COLO829 (cell line): ENCODE measurements around the gene ALOX15B.
"Not testable (repeated sequence)": the region's sequence is repeated elsewhere in the genome, so short reads cannot be mapped to it uniquely, and the experiment has no call there.

ENCODE experiments used
- DNase-seq: peaks from one replicate; pipeline ENCODE4 v3.0.0; 2012; ENCODE audit warnings: low spot score

ALOX15B gene

DNA sequence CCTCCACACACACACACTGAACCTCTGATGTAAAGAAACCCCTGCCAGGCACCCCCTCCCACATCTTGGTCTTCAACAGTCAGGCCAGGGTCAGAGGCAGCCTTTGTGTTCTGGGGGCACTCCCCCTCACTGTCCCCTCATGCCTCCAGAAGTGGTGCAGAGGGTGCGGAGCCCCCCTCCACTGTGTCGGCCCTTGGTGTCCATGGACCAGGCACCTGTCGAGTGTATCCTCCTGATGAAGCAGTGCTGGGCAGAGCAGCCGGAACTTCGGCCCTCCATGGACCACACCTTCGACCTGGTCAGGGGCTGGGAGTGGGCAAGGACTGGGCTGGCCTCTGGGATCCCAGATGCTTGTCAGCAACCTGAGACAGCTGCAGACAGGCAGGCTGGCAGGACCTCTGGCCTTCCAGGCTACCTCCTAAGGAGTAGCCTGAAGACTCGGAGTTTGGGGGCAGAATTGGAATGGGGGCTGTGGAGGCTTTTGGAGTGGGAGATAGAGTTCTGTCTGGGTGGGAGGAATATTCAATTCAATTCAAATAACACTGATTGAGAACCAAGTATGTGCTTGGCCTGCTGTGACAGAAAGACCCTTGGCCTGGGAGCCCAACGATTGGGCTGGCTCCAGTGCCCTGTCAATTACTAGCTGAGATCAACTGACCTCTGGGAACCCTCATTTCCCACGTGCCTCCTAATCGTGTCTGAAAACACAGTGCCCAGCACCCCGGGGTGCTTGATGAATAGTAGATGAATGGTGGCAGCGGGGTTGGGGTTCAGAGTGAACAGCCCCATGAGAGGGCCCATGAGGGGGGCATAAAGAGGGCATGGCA lies 24.9 kb upstream of the ALOX15B start:
- no peak for DNase-seq

DNA sequence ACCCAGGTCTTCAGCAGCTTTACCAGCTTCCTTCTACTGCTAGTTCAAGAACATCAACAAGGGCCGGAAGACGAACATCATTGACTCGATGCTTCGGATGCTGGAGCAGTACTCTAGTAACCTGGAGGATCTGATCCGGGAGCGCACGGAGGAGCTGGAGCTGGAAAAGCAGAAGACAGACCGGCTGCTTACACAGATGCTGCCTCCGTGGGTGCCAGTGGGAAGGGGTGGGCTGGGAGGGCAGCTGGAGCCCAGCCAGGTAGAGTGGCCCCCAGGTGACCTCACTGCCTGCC lies 24.4 kb upstream of the ALOX15B start:
- DNase-seq, result no peak

DNA sequence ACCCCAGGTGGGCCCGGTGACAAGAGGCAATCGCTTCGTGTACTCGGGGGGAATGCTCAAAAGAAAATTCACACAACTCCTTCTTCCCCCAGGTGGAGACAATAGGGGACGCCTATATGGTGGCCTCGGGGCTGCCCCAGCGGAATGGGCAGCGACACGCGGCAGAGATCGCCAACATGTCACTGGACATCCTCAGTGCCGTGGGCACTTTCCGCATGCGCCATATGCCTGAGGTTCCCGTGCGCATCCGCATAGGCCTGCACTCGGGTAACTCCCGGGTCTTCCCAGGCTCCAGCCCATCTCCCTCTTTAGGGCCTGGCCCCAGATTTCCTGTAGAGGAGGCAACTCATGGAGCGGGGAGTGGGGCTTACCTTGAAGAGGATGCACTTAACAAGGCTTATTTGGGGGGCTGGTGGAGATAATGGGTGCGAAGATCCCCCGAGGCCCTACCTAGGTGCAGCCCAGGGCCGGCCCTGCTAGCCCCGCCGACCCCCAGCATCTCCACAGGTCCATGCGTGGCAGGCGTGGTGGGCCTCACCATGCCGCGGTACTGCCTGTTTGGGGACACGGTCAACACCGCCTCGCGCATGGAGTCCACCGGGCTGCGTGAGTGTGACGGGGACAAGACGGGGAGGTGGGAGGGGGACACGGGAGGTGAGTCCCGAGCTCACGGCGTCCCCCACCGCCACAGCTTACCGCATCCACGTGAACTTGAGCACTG lies 23.5 kb upstream of the ALOX15B start:
- no peak for DNase-seq

DNA sequence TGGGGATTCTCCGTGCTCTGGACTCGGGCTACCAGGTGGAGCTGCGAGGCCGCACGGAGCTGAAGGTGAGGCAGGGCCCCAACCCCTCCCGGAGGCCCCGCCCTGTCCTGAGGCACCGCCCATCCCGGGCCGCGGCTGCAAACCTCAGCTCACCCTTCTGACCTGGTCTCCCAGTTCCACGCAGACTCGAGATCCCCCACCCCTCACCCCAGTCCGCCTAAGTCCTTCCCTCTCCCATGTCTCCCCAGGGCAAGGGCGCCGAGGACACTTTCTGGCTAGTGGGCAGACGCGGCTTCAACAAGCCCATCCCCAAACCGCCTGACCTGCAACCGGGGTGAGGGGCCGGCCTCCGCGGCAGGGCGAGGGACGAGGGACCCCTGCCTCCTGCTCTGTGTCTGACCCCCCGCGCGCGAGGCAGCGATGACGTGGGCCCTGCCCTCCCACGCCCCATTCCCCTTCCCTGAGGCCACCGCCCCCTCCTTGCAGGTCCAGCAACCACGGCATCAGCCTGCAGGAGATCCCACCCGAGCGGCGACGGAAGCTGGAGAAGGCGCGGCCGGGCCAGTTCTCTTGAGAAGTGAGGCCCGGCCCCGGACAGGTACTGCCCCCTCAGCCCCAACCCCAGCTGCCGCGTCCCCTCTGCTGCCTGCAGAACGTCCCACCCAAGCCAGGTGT lies 22.8 kb upstream of the ALOX15B start:
- DNase-seq, result no peak

DNA sequence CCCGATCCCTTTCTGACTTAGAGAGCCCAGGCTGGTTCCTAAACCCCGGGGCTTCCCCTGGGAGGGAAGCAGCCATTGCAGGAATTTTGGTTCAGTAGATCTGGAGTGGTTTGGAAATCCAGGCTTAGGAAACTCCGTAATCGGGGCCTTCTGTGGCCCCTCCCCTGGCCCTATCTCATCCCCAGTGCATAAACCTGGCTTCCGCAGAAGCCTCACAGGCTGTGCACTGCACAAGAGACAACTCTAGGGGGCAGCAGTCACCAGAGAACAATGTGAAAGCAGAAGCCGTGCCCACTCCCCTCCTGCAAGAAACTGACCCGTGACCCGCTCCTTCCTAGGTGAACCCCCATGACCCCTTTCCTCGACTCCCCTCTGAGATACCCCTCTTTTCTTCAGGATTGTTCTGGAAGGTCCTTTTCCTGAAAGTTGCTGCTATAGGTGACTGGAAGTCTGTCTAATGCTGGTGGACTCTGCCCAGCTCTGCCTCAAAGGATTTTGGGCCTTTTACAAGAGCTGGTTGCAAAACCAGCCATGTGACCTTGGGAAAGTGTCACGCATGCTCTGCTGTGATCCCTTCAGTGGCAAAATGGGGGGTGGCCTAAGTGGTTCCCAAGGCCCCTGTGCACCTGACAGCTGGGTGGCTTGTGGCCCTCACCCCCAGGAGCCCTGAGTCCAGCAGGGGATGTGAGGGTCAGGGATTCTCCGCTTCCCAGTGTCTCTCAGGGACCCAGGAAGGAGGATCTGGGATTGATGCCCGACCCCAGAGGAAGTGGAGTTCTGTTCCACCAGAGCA lies 22.0 kb upstream of the ALOX15B start:
- DNase-seq, result no peak

DNA sequence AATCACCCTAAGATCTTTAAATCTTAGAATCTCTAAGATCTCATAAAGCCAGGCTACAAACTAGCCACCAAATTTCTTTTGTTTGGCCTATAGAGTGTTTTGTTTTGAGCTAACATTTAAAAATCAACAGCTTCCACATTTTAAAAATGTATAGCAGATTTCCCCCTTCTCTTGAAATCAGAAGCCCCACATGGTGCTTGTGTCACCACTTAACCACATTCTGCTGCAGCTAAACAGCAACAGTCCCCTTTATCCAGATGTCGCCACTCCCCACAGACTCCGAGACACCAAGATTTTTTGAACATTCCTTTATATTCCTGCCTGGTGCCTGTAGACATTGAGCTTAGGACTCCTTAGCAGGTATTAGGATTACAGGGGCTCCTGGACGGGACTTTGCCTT lies 20.4 kb upstream of the ALOX15B start:
- DNase-seq, result no peak

DNA sequence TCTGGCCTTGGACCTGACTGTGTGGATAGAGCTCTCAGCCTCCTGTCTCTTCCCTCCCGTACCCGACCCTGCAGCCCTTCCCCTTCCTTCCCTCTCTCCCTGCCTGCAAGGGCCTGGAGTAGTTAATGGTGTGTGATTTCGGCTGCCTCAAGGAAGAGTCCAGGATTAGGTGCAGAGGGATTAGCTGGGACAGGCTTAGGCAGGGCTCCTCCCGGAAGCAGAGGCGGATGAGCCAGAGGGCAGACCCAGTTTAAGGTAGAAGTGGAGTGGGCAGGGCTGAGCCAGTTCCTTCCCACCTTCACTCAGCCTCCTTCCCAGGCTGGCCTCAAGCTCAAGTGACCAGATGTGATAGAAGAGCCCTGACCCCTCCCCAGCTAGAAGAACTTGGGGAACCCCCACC lies 19.7 kb upstream of the ALOX15B start:
- no peak for DNase-seq

DNA sequence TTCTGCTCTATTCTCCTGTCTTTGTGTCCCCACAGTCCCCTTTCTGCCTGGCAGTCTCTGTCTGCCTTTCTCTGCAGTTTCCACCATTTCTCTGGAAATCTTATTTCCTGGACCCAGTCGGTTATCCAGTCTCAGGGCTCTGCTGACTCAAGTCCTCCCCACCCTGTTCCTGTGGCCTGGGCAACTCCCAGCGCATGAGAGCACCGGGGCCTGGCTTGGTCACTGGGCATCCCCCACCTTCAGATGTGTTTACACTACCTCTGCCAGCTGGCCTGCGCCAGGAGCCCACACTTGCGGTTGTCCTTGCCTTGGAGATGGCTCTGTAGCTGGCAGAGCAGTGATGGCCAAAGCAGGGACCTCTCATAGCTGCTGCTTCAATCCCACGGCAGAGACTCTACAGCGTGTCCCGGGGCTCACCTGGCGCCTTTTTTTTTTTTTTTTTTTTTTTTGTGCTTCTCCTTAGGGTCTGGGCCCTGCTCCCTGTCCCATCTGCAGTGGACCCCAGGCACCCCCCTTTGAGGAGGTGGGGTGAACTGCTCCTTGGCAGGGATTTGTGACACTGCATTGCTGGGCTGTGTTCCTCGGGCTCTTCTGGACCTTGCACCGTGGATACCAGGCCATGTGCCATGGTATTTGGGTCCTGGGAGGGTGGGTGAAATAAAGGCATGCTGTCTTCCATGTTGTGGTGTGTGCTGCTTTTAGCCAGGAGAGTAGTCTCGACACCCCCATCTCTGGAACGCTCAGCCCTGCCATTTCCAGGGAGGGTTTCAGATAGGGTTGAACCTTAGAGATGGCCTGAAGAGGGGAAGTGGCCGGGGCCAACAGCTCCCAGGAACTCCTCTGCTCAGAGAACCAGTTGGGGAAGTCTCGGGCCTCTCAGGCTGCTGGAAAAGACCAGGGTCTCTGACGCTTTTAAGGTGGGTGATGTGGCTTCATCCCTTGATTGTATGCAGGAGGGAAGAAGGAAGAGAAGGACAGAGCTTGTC lies 18.9 kb upstream of the ALOX15B start:
- no peak for DNase-seq

DNA sequence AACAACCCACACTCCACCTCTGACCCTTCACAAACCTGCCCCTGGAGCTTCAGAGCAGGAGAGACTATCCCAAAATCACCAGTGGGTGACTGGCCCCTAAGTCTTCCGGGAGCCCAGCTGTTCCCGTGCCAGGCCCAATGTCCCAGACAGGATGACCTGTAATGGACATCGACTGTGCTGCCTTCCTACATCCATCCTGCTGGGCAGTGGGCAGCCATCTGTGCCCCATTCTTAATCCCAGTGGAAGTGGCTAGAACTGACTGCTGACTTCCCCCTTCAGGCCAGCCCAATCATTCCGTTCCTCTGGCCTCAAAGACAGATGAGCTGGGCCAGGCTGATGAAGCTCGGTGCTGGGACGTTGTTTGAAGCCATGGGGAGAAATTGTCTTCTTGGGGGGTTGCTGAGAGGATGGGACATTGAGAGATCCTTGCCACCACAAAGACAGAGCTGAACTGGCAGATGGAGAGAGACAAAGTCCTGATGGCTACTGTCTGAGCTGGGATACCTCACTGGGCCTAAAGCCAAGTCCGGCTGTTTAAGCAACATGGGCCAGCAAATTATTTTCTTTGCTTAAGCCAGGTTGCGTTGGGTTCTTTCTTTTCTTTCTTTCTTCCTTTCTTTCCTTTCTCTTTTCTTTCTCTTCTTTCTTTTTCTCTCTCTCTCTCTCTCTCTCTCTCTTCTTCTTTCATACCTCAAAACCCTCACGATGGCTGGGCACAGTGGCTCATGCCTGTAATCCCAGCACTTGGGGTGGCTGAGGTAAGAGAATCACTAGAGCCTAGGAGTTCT lies 17.9 kb upstream of the ALOX15B start:
- DNase-seq, result no peak

DNA sequence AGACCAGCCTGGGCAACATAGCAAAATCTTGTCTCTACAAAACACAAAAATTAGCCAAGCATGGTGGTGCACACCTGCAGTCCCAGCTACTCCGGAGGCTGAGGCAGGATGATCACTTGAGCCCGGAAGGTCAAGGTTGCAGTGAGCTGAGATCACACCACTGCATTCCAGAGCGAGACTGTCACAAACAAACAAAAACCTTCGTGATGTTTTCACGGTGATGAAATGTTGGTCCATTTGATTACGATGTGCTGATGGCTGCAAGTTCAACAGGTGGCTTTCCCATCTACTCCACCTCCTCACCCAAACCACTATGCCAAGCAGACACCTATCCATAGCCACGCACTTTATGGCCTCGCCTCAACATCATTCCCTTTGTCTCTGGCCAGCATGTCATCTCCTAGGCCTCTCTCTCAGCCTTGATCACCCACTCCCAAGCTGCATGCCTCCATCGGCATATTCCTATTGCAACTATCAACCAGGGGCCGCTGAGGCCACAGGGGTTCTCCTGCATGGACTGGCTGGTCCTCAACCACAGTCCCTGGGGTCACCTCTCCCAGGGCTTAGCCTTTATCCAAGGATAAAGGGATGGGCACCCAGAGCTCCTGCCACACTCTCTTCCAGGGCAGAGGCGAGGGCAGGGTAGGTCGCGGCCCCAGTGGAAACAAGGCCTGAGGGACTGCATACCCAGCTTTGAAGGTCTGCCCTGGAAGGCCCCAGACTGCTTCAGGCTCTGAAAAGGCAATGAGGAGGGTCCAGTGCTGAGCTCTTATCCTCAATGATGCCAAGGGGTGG lies 17.1 kb upstream of the ALOX15B start:
- no peak for DNase-seq

DNA sequence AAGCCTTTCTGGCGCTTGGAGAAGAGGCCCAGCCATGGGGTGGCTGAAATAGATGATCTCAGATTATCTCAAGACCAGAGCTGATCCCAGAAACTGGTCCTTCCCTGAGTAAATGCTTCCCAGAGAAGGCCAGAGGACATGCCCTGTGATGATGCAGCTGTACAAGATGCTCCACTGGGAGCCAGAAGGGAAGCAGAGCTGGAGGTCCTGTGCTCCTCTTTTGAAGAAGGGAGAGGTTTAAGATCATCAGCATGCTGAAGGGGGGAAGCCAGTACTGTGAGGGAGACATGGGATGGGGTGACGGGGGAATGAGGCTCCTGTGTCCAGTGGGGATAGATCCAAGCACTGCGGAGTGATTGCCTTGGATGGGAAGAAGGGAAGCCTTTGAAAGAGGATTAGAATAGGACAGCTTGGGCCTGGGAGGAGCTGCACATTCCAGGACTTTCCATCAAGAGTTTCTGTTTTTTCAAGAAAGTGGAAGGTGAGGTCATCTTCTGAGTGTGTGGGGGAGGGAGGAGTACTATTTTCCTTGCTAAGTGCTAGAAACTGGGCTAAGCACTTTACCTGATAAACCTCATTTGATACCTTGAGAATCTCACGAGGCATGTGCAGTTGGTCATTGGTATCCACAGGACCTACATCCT lies 16.4 kb upstream of the ALOX15B start:
- DNase-seq, result no peak

DNA sequence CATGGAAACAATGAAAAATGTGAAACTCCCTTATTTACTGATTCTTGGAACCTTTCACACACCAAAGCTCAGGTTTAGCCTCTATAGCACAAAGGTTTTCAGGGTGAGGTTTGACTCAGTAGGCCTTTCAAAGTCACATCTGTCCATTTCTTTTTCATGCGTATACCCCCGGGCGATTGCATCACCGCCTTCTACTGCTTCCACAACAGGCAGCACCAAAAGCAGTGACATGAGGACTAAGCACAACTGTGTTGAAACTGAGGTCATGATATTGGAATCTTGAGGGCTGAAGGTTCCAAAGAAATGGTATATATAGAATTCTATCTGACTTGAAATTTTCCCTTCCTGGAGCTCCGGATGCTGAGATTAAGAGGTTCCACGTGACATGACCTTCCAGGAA lies 14.7 kb upstream of the ALOX15B start:
- DNase-seq, result not testable (repeated sequence)

DNA sequence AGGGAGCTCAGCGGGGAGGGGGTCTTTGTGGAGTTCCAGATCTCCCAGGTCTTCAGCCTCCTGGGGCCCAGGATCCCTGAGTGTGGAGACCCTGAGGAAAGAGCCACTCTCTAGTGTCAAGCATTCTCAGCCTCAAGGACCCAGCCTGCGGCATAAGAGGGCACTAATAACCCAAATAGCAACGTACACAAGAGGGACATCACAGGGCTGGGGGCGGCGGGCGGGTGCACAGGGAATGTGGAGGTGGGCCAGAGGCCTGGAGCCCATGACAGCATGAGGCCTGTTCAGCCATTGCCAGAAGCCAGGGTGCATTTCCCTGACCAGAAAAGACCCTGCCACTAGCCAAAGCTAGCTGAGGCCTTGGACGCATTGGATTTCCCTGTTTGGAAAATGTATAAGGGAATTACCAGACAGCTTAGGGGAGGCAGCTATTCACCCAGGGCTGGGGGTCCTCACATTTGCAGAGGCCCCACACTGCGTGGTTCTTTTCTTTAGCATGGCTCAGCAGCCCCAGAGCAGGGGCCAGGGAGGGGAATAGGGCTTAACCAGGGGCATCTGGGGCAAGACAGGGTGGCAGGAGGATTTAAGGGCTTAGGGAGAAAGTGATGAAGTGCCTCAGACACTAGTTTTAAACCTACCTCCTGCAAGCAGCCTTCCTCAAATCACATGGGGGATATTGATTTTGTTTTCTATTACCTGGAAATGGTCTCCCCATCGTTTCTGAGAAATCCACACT lies 13.5 kb upstream of the ALOX15B start:
- DNase-seq, result no peak

DNA sequence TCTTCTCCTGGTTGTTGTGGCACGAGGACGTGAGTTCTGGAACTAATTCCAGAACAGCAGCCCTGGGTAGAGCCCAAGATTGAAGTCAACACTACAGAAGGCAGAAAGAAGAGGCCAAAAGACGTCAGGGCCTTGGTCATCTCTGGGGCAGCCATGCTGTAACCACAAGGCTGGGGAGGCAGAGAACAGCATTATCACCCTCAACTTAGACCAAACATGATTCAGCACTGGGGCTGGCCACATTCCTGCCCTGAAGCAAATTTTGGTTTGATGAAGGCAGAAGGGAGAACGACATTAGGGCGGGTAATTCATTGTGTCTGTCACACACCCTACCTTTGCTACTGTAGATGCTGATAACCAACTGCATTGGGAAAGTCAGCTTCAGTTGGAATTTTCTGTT lies 9.7 kb upstream of the ALOX15B start:
- DNase-seq, result no peak

DNA sequence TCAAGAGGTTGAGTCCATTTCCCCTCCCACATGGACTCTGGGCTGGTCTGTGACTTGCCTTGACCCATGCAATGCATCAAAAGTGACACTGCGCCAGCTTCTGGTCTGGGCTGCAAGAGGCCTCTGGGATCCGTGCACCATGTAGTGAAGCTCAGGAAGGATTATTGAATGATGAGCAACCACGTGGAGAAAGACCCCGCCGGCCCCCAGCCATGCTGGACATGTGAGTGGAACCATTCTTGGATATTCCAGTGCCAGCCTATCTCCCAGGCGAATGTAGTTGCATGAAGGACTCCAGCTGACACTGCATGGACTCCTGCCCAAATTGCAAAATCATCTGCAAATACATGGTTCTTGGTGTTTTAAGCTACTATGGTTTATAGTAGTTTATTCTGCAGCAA lies 7.6 kb upstream of the ALOX15B start:
- no peak for DNase-seq

DNA sequence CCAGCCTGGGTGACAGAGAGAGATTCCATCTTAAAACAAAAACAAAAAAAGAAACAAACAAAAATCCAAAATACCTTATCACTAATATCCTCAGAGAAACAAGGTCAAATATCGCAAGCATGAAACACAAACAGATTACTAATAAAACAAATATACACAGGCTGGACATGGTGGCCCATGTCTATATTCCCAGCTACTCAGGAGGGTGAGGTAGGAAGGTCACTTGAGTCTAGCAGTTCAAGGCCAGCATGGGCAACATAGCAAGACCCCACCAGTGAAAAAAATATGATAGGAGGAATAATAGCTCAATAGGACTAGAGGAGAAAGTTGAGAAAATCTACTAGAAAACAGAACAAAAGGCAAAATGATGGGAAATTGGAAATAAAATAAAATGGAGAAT lies 6.9 kb upstream of the ALOX15B start:
- no peak for DNase-seq

DNA sequence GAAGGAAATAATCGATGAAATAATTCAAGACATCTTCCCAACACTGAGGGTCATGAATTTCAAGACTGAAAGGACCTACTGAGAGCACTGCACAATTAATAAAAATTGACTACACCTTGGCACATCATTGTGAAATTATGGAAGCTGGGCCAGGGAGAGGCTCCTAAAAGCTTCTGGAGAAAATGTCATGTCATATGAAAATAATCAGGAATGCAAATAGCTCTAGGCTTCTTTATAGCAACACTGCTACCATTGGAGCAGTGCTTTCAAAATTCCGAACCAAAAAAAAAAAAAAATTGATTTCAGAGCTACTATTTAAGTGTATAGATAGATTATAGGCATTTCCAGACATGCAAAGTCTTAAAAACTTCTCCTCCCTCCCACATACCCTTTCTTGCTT lies 6.4 kb upstream of the ALOX15B start:
- DNase-seq, result no peak

DNA sequence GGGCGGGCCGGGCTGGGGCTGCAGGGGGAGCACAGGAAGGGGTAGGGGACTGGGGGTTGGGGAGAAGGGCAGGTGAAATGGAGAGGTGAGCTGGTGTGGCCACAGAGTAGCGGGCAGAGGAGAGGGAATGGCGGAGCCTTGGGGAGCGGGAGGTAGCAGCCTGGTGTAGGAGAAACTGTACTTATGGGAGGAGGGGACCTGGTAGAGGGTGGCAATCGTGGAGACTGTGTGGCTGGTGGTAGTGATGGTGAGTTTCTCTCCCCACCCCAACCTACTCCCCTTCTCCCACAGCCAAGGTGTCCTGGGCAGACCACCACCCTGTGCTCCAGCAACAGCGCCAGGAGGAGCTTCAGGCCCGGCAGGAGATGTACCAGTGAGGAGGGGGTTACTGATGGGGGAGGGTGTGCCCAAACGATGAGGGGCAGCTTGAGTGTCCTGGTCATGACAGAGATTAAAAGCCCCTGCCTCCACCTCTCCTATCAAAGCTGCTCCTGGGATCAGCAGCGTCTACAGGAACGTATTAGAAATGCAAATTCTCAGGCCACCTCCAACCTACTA lies 831 bp downstream of the ALOX15B start:
- no peak for DNase-seq
